GM12865 (cell line): Measurements from ENCODE around the gene PTPMT1.

Experiments used
- DNase-seq: peaks from one replicate; pipeline ENCODE4 v3.0.0; 2010; ENCODE audit warnings: low read depth
- H3K4me3 ChIP-seq: 2 replicates; pipeline ENCODE4 v1.5.1; 2011; ENCODE audit warnings: mild to moderate bottlenecking, low read depth, low read length, control low read depth
- CTCF ChIP-seq: IDR thresholded peaks from 2 replicates; pipeline ENCODE4 v1.5.1; 2011; ENCODE audit warnings: low read length, control low read depth, low read depth, inconsistent platforms; ENCODE audit not compliant: insufficient read depth; ENCODE audit errors: missing control alignments

The PTPMT1 gene

GRCh38 chr11:47592970-47593369 is 27.6 kb downstream of the PTPMT1 start:
- TF ChIP-seq CTCF: no peak
- no peak for DNase-seq
- no peak overlapping the region for H3K4me3 ChIP-seq

GRCh38 chr11:47593492-47593933 is 28.1 kb downstream of the PTPMT1 start:
- H3K4me3 ChIP-seq: no peak overlapping the region
- no peak for TF ChIP-seq CTCF

DNA sequence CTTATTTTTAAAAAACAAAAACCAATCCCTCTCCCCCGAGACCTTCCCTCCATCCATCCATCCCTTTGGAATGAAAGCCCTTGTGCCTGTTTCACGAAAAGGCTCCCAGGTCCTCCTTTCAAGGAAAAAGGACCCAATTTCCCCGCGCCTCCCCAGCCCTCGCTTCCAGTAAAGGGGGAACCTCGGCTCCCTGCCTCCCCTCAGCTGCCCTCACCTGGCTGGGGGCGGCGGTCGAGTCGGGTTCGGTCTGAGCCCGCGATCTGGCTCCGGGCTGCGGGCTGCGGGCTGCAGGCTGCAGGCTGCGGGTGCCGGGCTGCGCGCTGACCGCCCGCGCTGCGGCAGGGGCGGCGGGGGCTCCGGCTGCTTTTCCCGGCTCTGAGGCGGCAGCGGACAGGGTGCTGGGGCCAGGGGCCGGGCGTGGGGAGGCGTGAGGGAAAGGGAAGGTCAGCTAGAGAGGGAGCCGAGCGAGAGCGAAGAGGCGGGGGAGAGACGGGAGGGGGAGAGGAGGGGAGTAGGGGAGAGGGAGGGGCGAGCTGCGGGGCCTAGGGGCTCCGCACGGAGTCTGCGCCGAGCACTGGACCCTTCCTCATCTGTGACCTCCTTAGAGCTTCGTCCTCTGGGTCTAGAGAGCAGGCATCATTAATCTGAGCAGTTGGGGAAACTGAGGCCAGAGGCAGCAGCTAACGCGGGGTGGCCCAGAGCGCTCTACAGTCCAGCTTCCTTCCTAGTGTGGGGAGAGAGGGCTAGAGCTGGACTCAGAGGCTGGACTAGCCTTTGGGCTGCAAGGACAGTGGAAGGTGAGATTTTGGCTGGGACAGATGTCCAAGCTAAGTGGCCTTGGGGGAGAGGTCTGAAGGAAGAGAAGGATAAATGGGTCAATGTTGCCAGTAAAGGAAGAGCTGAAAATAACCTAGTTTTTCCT is 28.8 kb downstream of the PTPMT1 start, which contains the start of gene C1QTNF4:
TSS of gene C1QTNF4 (minus strand) at position 478 of the 922 bp plus-strand sequence. CDS start 3,601 bp downstream, outside the sequence.
- DNase-seq: no peak
- no peak within 1 kb of the TSS for H3K4me3 ChIP-seq

More at GRCh38 chr11:47593492-47593933, 28.1 kb downstream of the PTPMT1 start:
- no peak for DNase-seq

DNA sequence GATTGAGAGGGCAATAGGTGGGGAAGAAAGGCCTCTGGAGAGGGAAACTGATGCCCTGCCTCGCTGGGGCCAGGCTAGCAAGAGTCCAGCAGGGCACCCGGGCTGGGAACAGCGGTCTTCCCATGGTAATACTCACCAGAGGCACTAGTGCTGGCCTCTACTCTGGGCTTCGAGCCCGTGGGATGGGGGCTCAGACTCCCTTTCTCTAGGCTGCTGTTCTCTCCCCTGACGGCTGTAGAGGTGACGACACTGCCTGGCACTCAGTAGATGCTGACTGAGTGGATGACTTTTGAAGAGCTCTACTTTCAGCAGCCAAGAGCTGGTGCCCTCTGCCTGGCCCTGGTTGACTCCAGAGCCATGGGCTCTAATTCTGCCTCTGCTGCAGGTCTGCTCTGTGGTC is 29.6 kb downstream of the PTPMT1 start:
- H3K4me3 ChIP-seq: no peak overlapping the region
- DNase-seq: no peak
- TF ChIP-seq CTCF: no peak

More for the DNA sequence above, 28.8 kb downstream of the PTPMT1 start, which contains the start of gene C1QTNF4:
- no peak for TF ChIP-seq CTCF

DNA sequence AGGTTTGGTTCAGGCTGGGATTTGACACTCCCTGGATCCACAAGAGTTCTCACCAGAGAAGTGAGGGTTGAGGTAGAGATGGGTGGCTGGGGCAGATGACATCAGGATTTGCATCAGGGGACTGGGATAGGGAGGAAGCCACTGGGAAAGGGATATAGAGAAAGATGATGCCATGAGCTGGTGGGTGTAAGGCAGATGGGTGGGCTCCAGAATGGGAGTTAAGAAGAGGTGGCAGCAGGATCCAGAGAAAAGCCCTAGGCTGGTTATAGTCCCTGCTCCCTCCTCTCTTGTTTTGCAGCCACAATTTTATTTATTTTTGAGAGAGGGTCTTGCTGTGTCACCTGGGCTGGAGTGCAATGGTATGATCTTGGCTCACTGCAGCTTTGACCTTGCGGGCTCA is 30.6 kb downstream of the PTPMT1 start:
- TF ChIP-seq CTCF: no peak
- no peak for DNase-seq
- no peak overlapping the region for H3K4me3 ChIP-seq

GRCh38 chr11:47599902-47600301 is 34.5 kb downstream of the PTPMT1 start:
- no peak for DNase-seq
- no peak overlapping the region for H3K4me3 ChIP-seq
- no peak for TF ChIP-seq CTCF
